Measurements from ENCODE around the gene MYEF2.

The MYEF2 gene

DNA sequence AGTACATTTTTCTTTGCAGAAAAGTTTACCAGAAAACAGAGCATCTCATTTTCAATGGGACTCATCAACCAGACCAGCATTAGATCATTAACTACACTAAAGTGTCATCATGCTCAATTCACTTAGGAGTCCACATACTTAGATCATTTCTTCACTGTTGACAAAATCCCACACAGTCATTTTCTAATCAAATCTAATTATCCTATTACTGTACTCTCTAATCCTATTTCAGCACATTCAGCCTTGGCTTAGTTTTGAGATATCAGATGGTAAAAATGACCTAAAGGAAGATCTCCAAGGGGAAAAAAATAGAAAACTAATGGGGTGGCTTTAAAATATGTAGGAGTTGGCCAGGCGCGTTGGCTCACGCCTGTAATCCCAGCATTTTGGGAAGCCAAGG lies 8.2 kb upstream of the MYEF2 start:
- Histone ChIP-seq H3K9ac (no peak overlapping the region), H3K4me2 (no peak overlapping the region), H3K4me3 (no peak overlapping the region), H3K27ac (no peak overlapping the region), H3K4me1 (no peaks in the 10 kb centered on the region), H3K9me3 (no peaks in the 10 kb centered on the region), H4K20me1 (no peaks in the 10 kb centered on the region), H3K27me3 (no peaks in the 10 kb centered on the region), H3K36me3 (no peaks in the 10 kb centered on the region)
- TF ChIP-seq Cebpa-rat (IDR thresholded peaks at IDR 0.05), result no peak

DNA sequence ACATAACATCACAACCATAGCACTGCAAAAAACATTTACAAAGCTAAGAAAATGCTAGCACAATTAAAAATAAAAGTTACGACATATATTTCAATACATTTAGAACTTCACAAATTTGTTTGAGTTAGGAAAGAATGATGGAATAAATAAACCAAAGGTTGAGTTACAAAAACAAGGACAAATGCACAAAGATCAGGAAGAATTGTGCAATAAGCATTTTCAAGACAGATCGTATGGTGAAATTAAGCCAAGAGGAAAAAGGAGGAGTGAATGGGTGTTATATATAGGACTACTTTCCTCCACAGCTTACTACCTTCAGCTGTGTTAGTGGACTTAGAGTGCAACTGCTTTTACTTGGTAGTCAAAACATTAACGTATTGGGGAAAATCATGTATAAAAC lies 7.4 kb upstream of the MYEF2 start:
- Histone ChIP-seq H3K4me2 (no peak overlapping the region), H3K4me3 (no peak overlapping the region), H3K27me3 (no peaks in the 10 kb centered on the region), H4K20me1 (no peaks in the 10 kb centered on the region), H3K9me3 (no peaks in the 10 kb centered on the region), H3K36me3 (no peaks in the 10 kb centered on the region), H3K27ac (no peak overlapping the region), H3K9ac (no peak overlapping the region), H3K4me1 (no peaks in the 10 kb centered on the region)
- no peak; the same call in 1 of the 2 replicates for TF ChIP-seq Cebpa-rat (IDR thresholded peaks at IDR 0.05)

DNA sequence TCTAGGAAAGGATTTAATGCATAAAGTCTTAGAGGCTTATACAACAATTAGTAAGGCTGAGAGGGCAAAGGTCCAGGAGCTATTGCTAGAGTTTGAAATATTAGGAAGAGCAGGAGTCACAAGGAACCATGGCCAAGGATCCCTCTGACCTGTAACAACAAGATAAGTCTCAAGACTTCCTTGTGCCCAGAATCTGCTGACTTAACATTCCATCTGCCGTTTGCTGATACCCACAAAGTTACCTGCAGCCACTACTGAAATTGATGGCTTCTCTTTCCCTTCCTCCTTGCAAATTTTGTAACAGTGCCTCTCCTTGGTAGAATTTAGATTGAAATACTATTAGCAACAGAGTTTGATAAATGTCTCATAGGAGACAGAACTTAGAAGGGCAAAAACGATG lies 4.7 kb upstream of the MYEF2 start:
- H3K4me2 ChIP-seq, result no peak overlapping the region
- no peak overlapping the region for H3K9ac ChIP-seq
- no peaks in the 10 kb centered on the region for H4K20me1 ChIP-seq
- TF ChIP-seq Cebpa-rat (IDR thresholded peaks at IDR 0.05), result no peak
- no peak overlapping the region for H3K4me3 ChIP-seq
- no peaks in the 10 kb centered on the region for H3K9me3 ChIP-seq
- H3K27me3 ChIP-seq, result no peaks in the 10 kb centered on the region
- no peak overlapping the region for H3K27ac ChIP-seq
- H3K4me1 ChIP-seq, result no peaks in the 10 kb centered on the region
- H3K36me3 ChIP-seq, result no peaks in the 10 kb centered on the region

- no peaks in the 10 kb centered on the region for H3K9me3 ChIP-seq
- H3K4me1 ChIP-seq, result no peaks in the 10 kb centered on the region
- H3K9ac ChIP-seq, result no peak overlapping the region
- peak overlapping the region; percentile 72 for H3K4me3 ChIP-seq
- H3K36me3 ChIP-seq, result no peaks in the 10 kb centered on the region
- H3K27ac ChIP-seq, result no peak overlapping the region
- no peak for TF ChIP-seq Cebpa-rat (IDR thresholded peaks at IDR 0.05)
- no peaks in the 10 kb centered on the region for H3K27me3 ChIP-seq
- H4K20me1 ChIP-seq, result no peaks in the 10 kb centered on the region
- peak overlapping the region; percentile 44 for H3K4me2 ChIP-seq
These were observed 495 bp upstream of the MYEF2 start for GRCh38 chr15:48178648-48178931.

DNA sequence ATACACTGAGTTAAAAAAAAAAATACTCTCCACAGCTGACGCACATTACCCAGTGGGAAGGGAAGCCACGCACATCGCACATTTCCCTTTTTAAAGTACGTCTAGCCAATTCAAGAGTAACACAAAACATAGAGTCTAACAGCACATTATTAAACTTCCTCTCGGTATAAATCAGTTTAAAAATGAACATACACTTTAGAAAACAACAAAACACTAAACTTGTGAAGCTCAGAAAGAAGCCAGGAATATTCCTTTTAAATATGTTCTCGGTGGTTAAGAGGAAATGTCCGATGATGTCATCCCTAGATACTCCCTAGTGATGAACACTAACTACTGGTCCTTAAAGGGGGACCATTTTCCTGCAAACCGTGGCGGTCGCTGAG lies 721 bp downstream of the MYEF2 start:
- H3K9me3 ChIP-seq, result no peaks in the 10 kb centered on the region
- no peaks in the 10 kb centered on the region for H3K27me3 ChIP-seq
- H3K36me3 ChIP-seq, result no peaks in the 10 kb centered on the region
- H4K20me1 ChIP-seq, result no peaks in the 10 kb centered on the region
- no peaks in the 10 kb centered on the region for H3K4me1 ChIP-seq
- peak overlapping the region; percentile 44 for H3K4me2 ChIP-seq
- TF ChIP-seq Cebpa-rat (IDR thresholded peaks at IDR 0.05), result no peak
- H3K4me3 ChIP-seq, result peak overlapping the region; percentile 72
- 0 out of 2 replicates have a peak overlapping the region, but pooled peaks have one; percentile 71 for H3K27ac ChIP-seq
- peak overlapping the region; percentile 71; the same call in 1 of the 2 replicates for H3K9ac ChIP-seq

GRCh38 chr15:48176957-48177356 lies 1.1 kb downstream of the MYEF2 start:
- Histone ChIP-seq H3K36me3 (no peaks in the 10 kb centered on the region), H3K27me3 (no peaks in the 10 kb centered on the region), H3K9ac (no peak overlapping the region), H3K27ac (no peak overlapping the region), H3K4me1 (no peaks in the 10 kb centered on the region), H4K20me1 (no peaks in the 10 kb centered on the region), H3K9me3 (no peaks in the 10 kb centered on the region), H3K4me2 (peak overlapping the region; percentile 44), H3K4me3 (peak overlapping the region; percentile 72)
- TF ChIP-seq Cebpa-rat (IDR thresholded peaks at IDR 0.05), result no peak

DNA sequence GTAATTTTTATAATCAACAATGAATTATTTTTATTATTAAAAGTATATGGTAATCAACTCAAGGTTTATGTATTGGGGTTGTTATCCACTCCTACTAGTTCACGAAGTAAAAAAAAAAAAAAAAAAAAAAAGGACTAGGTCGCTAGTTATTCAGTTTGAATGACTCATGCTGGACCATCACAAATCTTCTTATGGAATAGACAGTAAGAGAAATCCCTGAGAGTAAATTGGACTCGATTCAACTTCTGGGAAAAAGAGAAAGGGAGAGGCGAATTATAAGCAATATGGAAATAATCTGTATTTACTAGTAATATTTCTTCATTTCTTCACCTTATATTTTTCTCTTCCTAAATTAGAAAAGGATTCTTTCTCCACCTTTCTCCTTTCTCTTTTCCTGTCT lies 2.0 kb downstream of the MYEF2 start:
- Histone ChIP-seq H3K9me3 (no peaks in the 10 kb centered on the region), H3K27me3 (no peaks in the 10 kb centered on the region), H4K20me1 (no peaks in the 10 kb centered on the region), H3K27ac (no peak overlapping the region), H3K9ac (no peak overlapping the region), H3K4me1 (no peaks in the 10 kb centered on the region), H3K4me3 (no peak overlapping the region), H3K4me2 (no peak overlapping the region), H3K36me3 (no peaks in the 10 kb centered on the region)
- TF ChIP-seq Cebpa-rat (IDR thresholded peaks at IDR 0.05), result no peak

- H3K27me3 ChIP-seq, result no peaks in the 10 kb centered on the region
- TF ChIP-seq Cebpa-rat (IDR thresholded peaks at IDR 0.05), result no peak
- no peak overlapping the region for H3K9ac ChIP-seq
- H3K4me2 ChIP-seq, result no peak overlapping the region
- no peak overlapping the region for H3K4me3 ChIP-seq
- H4K20me1 ChIP-seq, result no peaks in the 10 kb centered on the region
- no peaks in the 10 kb centered on the region for H3K36me3 ChIP-seq
- H3K9me3 ChIP-seq, result no peaks in the 10 kb centered on the region
- no peaks in the 10 kb centered on the region for H3K4me1 ChIP-seq
- no peak overlapping the region for H3K27ac ChIP-seq
These were observed 3.0 kb downstream of the MYEF2 start for GRCh38 chr15:48175126-48175525.

- H3K36me3 ChIP-seq, result no peaks in the 10 kb centered on the region
- TF ChIP-seq Cebpa-rat (IDR thresholded peaks at IDR 0.05), result no peak
- H3K9ac ChIP-seq, result no peak overlapping the region
- no peak overlapping the region for H3K4me2 ChIP-seq
- no peaks in the 10 kb centered on the region for H3K27me3 ChIP-seq
- no peak overlapping the region for H3K4me3 ChIP-seq
- H3K4me1 ChIP-seq, result no peaks in the 10 kb centered on the region
- H3K9me3 ChIP-seq, result no peaks in the 10 kb centered on the region
- no peak overlapping the region for H3K27ac ChIP-seq
- H4K20me1 ChIP-seq, result no peaks in the 10 kb centered on the region
These were observed 7.1 kb downstream of the MYEF2 start for GRCh38 chr15:48170981-48171380.

DNA sequence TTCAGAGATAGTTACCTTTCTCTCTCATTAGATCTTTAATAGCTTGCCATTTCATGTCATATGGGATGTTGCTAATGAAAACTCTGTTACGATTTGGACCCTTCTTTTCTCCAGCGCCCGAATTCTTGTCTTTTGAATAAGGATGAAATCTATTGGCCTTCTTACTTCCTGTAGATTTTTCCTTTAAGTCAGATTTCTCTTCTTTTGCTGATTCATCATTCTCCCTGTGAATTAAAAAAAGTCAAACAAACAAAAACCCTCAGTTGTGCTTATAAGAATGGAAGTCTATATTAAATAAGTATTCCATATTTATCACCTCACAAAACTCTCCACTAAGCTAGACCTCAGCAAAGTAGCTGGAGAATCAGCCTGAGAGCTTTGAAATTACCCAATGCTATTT lies 9.5 kb downstream of the MYEF2 start:
- Histone ChIP-seq H3K27ac (no peak overlapping the region), H3K9me3 (no peaks in the 10 kb centered on the region)
- TF ChIP-seq Cebpa-rat (IDR thresholded peaks at IDR 0.05), result no peak

DNA sequence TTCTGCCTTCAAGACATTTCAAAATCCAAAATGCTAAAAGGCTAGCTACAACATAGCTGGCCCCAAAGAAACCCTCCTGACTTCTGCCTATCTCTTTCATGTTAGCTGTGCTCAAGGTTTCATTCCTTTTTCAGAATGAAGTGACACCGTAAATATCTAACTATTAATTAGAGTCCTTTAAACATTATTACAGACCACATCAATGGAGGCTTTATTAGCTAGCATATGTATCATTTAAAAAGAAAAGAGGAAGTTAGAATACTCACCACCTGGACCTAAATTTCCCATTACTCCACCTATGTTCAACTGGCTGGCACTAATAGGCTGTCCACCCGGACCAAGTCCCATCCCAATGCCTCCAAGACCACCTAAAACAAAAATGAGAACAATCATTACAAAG lies 24.6 kb downstream of the MYEF2 start:
- no peaks in the 10 kb centered on the region for H3K27me3 ChIP-seq
- H3K4me2 ChIP-seq, result no peak overlapping the region
- H3K27ac ChIP-seq, result no peak overlapping the region
- H3K9ac ChIP-seq, result no peak overlapping the region
- no peaks in the 10 kb centered on the region for H4K20me1 ChIP-seq
- H3K36me3 ChIP-seq, result no peaks in the 10 kb centered on the region
- H3K4me1 ChIP-seq, result no peaks in the 10 kb centered on the region
- no peak for TF ChIP-seq Cebpa-rat (IDR thresholded peaks at IDR 0.05)
- H3K9me3 ChIP-seq, result no peaks in the 10 kb centered on the region
- no peak overlapping the region for H3K4me3 ChIP-seq

More for the DNA sequence above, 9.5 kb downstream of the MYEF2 start:
- Histone ChIP-seq H3K4me3 (no peak overlapping the region), H4K20me1 (no peaks in the 10 kb centered on the region), H3K36me3 (no peaks in the 10 kb centered on the region), H3K4me1 (no peaks in the 10 kb centered on the region), H3K27me3 (no peaks in the 10 kb centered on the region), H3K4me2 (no peak overlapping the region), H3K9ac (no peak overlapping the region)

Data from BLaER1 (cell line).